GM12878 (cell line): ENCODE measurements around the gene ATL2. TPM values are rescaled to one million over a fixed set of nuclear protein-coding genes. Genes with fewer than 3 reads are reported as not detected.

ENCODE experiments used
- ATAC-seq: fragments of 200-7000 bp; cut with Tn5 transposase; 3 replicates; pipeline ENCODE4 v1.9.1; 2020; ENCODE audit warnings: mild to moderate bottlenecking, moderate library complexity
- BruUV-seq: library from RNA; stranded (reverse); fragments of 400-500 nt; replicated peaks from 2 replicates; lab custom pipeline; 2021; lab: Mats Ljungman, UMichigan
- CTCF ChIA-PET: fragments of 300-600 bp; sonication (Branson Sonifier 250); formaldehyde crosslinking; extraction: SDS; loops from one replicate; lab custom pipeline; 2021; ENCODE audit warnings: inconsistent platforms; lab: Yijun Ruan, JAX
- POLR2A ChIA-PET: fragments of 350-600 bp; formaldehyde crosslinking; extraction: SDS; loops from one replicate; lab custom pipeline; 2021; ENCODE audit warnings: inconsistent platforms; lab: Charles Lee
- RAD21 ChIA-PET: fragments of 300-600 bp; sonication (Branson Sonifier 250); formaldehyde crosslinking; loops from one replicate; lab custom pipeline; 2023; ENCODE audit warnings: antibody characterized with exemption; ENCODE audit not compliant: unreplicated experiment; lab: Charles Lee
- SMC1A ChIA-PET: fragments of 300-600 bp; sonication (Branson Sonifier 250); formaldehyde crosslinking; loops from one replicate; lab custom pipeline; 2023; ENCODE audit not compliant: unreplicated experiment, uncharacterized antibody; lab: Charles Lee
- DNase-seq: peaks from one replicate; pipeline ENCODE4 v3.0.0-alpha.2; 2011; ENCODE audit warnings: low read depth, low spot score
- FAIRE-seq: peaks from 3 replicates; lab custom pipeline; 2011; peaks lifted over from hg19 to GRCh38; lab: Jason Lieb, UNC
- H2AFZ ChIP-seq: 2 replicates; pipeline ENCODE4 v1.6.0; 2011; ENCODE audit warnings: low read depth, low read length, control low read depth; ENCODE audit not compliant: control insufficient read depth
- H3K27ac ChIP-seq: 2 replicates; pipeline ENCODE4 v1.5.1; 2011; ENCODE audit warnings: control low read depth; ENCODE audit not compliant: control insufficient read depth, insufficient read depth
- H3K27me3 ChIP-seq, 2 experiments: replicated peaks in 1 of 2; 2 replicates each; pipeline versions ENCODE4 v1.6.0 to v1.6.1; 2011; ENCODE audit warnings: low read length in 1 of 2; ENCODE audit not compliant: control insufficient read depth in 2 of 2, insufficient read depth in 2 of 2
- H3K36me3 ChIP-seq, 2 experiments: 2 replicates each; pipeline ENCODE4 v1.5.1; 2011; ENCODE audit warnings: low read length in 1 of 2; ENCODE audit not compliant: control insufficient read depth in 2 of 2, insufficient read depth in 2 of 2
- H3K4me1 ChIP-seq: 2 replicates; pipeline ENCODE4 v1.6.1; 2011; ENCODE audit warnings: mild to moderate bottlenecking, low read length, moderate library complexity, mixed read lengths; ENCODE audit not compliant: control insufficient read depth, insufficient read depth
- H3K4me2 ChIP-seq: 2 replicates; pipeline ENCODE4 v1.6.0; 2011; ENCODE audit warnings: control low read depth; ENCODE audit not compliant: control insufficient read depth, insufficient read depth
- H3K4me3 ChIP-seq: fragments of 200-600 bp; sonication (generic); 2 replicates; pipeline ENCODE4 v1.5.1; 2016
- H3K79me2 ChIP-seq: 2 replicates; pipeline ENCODE4 v1.6.0; 2011; ENCODE audit warnings: low read length; ENCODE audit not compliant: control insufficient read depth, insufficient read depth
- H3K9ac ChIP-seq: 2 replicates; pipeline ENCODE4 v1.8.0; 2011; ENCODE audit warnings: low read length, control low read depth, mixed read lengths; ENCODE audit not compliant: control insufficient read depth, insufficient read depth
- H3K9me3 ChIP-seq: replicated peaks from 3 replicates; pipeline ENCODE4 v1.5.1; 2011; ENCODE audit warnings: mild to moderate bottlenecking, low read length; ENCODE audit not compliant: control insufficient read depth, insufficient read depth
- H4K20me1 ChIP-seq: 2 replicates; pipeline ENCODE4 v1.6.0; 2011; ENCODE audit not compliant: control insufficient read depth, insufficient read depth
- BCL11A ChIP-seq: IDR thresholded peaks from 2 replicates; pipeline ENCODE4 v1.6.1; 2011; ENCODE audit warnings: low read depth, low read length
- BMI1 ChIP-seq: fragments of 450-650 bp; IDR thresholded peaks from 2 replicates; pipeline ENCODE4 v1.6.1; 2016; ENCODE audit warnings: mild to moderate bottlenecking, moderate library complexity, borderline replicate concordance
- CBX5 ChIP-seq: sonication (generic); IDR thresholded peaks from 2 replicates; pipeline ENCODE4 v1.6.1; 2016; ENCODE audit warnings: low read depth, moderate library complexity, mild to moderate bottlenecking, inconsistent platforms
- HCFC1 ChIP-seq: fragments of 150-350 bp; IDR thresholded peaks from 2 replicates; pipeline ENCODE4 v1.6.1; 2014; ENCODE audit warnings: low read length
- JUNB ChIP-seq: IDR thresholded peaks from 2 replicates; pipeline ENCODE4 v1.6.1; 2016; ENCODE audit warnings: antibody characterized with exemption, mild to moderate bottlenecking
- MEF2A ChIP-seq: IDR thresholded peaks from 2 replicates; pipeline ENCODE4 v1.6.1; 2011; ENCODE audit warnings: low read depth, mild to moderate bottlenecking, low read length, moderate library complexity; ENCODE audit not compliant: insufficient read depth
- NFYA ChIP-seq: IDR thresholded peaks from 2 replicates; pipeline ENCODE4 v1.6.1; 2011; ENCODE audit warnings: low read depth, mild to moderate bottlenecking, low read length, improper control_type of control experiment, borderline replicate concordance
- RUNX3 ChIP-seq: IDR thresholded peaks from 2 replicates; pipeline ENCODE4 v1.6.1; 2012; ENCODE audit warnings: low read length, inconsistent platforms
- SPI1 ChIP-seq: IDR thresholded peaks from 2 replicates; pipeline ENCODE4 v1.6.1; 2011; ENCODE audit warnings: low read depth, mild to moderate bottlenecking, low read length, moderate library complexity, borderline replicate concordance; ENCODE audit not compliant: insufficient read depth
- SREBF1 ChIP-seq: IDR thresholded peaks from 2 replicates; pipeline ENCODE4 v1.6.1; 2012; ENCODE audit warnings: mild to moderate bottlenecking, low read length
- SUPT20H ChIP-seq: IDR thresholded peaks from 2 replicates; pipeline ENCODE4 v1.6.1; 2011; ENCODE audit warnings: low read depth, mild to moderate bottlenecking, low read length, moderate library complexity, borderline replicate concordance; ENCODE audit not compliant: control insufficient read depth
- SUZ12 ChIP-seq: fragments of 200-600 bp; sonication (generic); IDR thresholded peaks from one replicate; pipeline ENCODE4 v1.6.1; 2018; ENCODE audit warnings: antibody characterized with exemption, mild to moderate bottlenecking; ENCODE audit not compliant: unreplicated experiment
- TARDBP ChIP-seq: IDR thresholded peaks from 2 replicates; pipeline ENCODE4 v1.6.1; 2016; ENCODE audit warnings: borderline replicate concordance
- ZNF274 ChIP-seq: IDR thresholded peaks from one replicate; pipeline ENCODE4 v1.8.0; 2011; ENCODE audit not compliant: insufficient read length, insufficient read depth
- ZNF622 ChIP-seq: fragments of 450-650 bp; IDR thresholded peaks from 2 replicates; pipeline ENCODE4 v1.6.1; 2017; ENCODE audit warnings: mild to moderate bottlenecking, inconsistent platforms
- WGBS: methylation state at CpG from one replicate; pipeline ENCODE4 v1.1.6; 2016; ENCODE audit warnings: low lambda C conversion rate; ENCODE audit not compliant: insufficient replicate concordance, insufficient coverage; ENCODE audit errors: missing lambda C conversion rate; 5-methylcytosine and 5-hydroxymethylcytosine counted together
- in situ Hi-C: fragments of 300-500 bp; cut with MboI; formaldehyde crosslinking; loops from 9 replicates; pipeline ENCODE4 v1.14.3; 2018; ENCODE audit warnings: mixed read lengths
- intact Hi-C: fragments of 100-400 bp; cut with micrococcal nuclease; formaldehyde crosslinking; loops from one replicate; pipeline ENCODE4 v1.14.2; 2022; ENCODE audit not compliant: unreplicated experiment
- polyA plus RNA-seq, 11 experiments: library from polyadenylated mRNA; depleted of rRNA in 4 of 11; unstranded in 6 of 11; stranded (reverse) in 5 of 11; fragments of >200 nt; fragmentation: Nextera tagmentation in 4 of 11; fragmentation: Illumina TruSeq in 1 of 11; extraction: Ambion mirVana in 4 of 11; extraction: Trizol in 1 of 11; gene quantifications; 1 replicate in 1 of 11; 2 replicates in 10 of 11; pipeline versions ENCODE4 v1.2.1 to v1.2.3, GENCODE V29; 2011 to 2016; ENCODE audit warnings: inconsistent platforms in 2 of 11, missing spikeins in 2 of 11, low read depth in 1 of 11
- total RNA-seq, 4 experiments: library from RNA; depleted of rRNA in 3 of 4; stranded (reverse); fragments of >200 nt in 3 of 4; fragmentation: Illumina TruSeq in 1 of 4; extraction: Trizol in 1 of 4; gene quantifications; 2 replicates each; pipeline versions ENCODE4 v1.2.1 to v1.2.3, GENCODE V29; 2013 to 2021
- TF ChIP-seq, protein P1 (sequence below): IDR thresholded peaks from 2 replicates; pipeline ENCODE4 v1.6.1; 2011; ENCODE audit warnings: low read depth, low read length, improper control_type of control experiment, borderline replicate concordance

Gene ATL2
- total and polyA plus RNA-seq, 10 of the 15 experiments (the other 5 are each of a cell fraction or from before 2014, with no cell fraction given): 8.6 to 51.5 (median 41.8) TPM

DNA sequence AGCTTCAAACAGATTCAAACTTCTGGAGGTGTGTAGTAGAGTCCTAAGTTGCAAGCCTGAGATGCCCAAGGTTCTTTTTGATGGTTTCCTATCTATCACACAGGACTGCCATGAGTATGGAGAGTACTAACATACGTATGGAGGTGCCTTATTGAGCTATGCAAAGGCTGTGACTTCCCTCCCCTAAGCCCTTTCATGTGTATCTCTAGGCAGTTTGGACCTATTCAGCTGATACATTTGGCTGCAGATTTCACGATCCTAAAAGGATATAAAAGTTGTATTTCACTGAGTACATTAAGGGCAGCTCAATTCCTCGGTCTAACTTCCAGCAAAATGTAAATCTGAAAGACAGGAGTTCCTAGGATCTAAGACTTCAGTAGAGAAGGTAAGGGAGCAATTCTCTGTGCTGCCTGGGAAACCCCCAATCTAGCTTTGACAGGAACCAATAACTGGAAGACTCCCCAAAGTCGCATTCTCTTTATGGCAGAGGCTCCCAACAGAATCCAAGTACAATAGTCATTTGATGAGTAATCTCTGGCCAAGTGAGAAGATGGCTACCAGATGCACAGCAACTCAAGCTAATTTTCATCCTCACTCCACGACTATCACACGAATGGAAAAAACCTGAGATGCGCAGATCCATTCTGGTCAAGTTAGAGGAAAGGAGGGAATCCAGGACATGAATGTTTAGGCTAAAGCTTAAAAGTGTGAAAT is 83.8 kb downstream of the ATL2 start:
- 94% methylated on average over 7 of the region's 7 CpGs for WGBS
- ChIA-PET RAD21 (interaction anchor here (1.3 to 1.5 kb wide), 2 partner anchors 22 to 215 kb away, joined by 3 to 7 read pairs; no protein-coding TSS in a partner anchor), POLR2A (interaction anchor here (0.6 to 0.7 kb wide), 2 partner anchors 488 to 1052 kb away, joined by 3 to 6 read pairs; no protein-coding TSS in a partner anchor), SMC1A (interaction anchor here (1.2 to 3.0 kb wide), 2 partner anchors 19 to 23 kb away, joined by 4 to 10 read pairs; no protein-coding TSS in a partner anchor), CTCF (interaction anchor here (1.0 to 1.6 kb wide), 3 partner anchors 19 to 451 kb away, joined by 3 to 11 read pairs (median 6); no protein-coding TSS in a partner anchor)
- H3K4me3 ChIP-seq: no peak overlapping the region
- H3K79me2 ChIP-seq: no peaks in the 10 kb centered on the region
- no peak for ATAC-seq
- peaks cover 3 to 11% of the 10 kb centered on the region in 2 experiments for H3K36me3 ChIP-seq
- H3K4me2 ChIP-seq: no peak overlapping the region
- no peak overlapping the region for H3K27ac ChIP-seq
- in situ Hi-C loops: no loop called here
- no peaks in the 10 kb centered on the region for H3K4me1 ChIP-seq
- DNase-seq: no peak
- H3K27me3 ChIP-seq: no peaks in the 10 kb centered on the region
- no peak overlapping the region for H2AFZ ChIP-seq
- no peaks in the 10 kb centered on the region for H4K20me1 ChIP-seq
- no peak for TF ChIP-seq MEF2A
- no peak for FAIRE-seq
- no peak overlapping the region for H3K9ac ChIP-seq
- BruUV-seq: no TSS peak
- no peaks in the 10 kb centered on the region for H3K9me3 ChIP-seq
- intact Hi-C loops: no loop called here

GRCh38 chr2:38290332-38290731 is 86.7 kb downstream of the ATL2 start:
- CTCF ChIA-PET: interaction anchor here (1.5 kb wide), 1 partner anchor 26 kb away, joined by 5 read pairs; no protein-coding TSS in a partner anchor
- DNase-seq (no peak), FAIRE-seq (no peak), ATAC-seq (no peak)
- 57% methylated on average over 4 of the region's 4 CpGs for WGBS
- in situ Hi-C loops (no loop called here), intact Hi-C loops (no loop called here)
- Histone ChIP-seq H3K27ac (no peak overlapping the region), H3K79me2 (no peaks in the 10 kb centered on the region), H4K20me1 (no peaks in the 10 kb centered on the region), H3K36me3 (no peaks in the 10 kb centered on the region; a peak in 1 of 4 replicates), H3K9me3 (no peaks in the 10 kb centered on the region), H2AFZ (no peak overlapping the region), H3K27me3 (no peaks in the 10 kb centered on the region), H3K4me1 (no peaks in the 10 kb centered on the region), H3K9ac (no peak overlapping the region), H3K4me3 (no peak overlapping the region), H3K4me2 (no peak overlapping the region)
- SMC1A ChIA-PET: interaction anchor here (1.4 kb wide), 1 partner anchor 218 kb away, joined by 7 read pairs; no protein-coding TSS in a partner anchor
- POLR2A ChIA-PET: no interaction called here
- RAD21 ChIA-PET: no interaction called here
- no TSS peak for BruUV-seq
- TF ChIP-seq CBX5: no peak
- TF ChIP-seq, protein P1, sequence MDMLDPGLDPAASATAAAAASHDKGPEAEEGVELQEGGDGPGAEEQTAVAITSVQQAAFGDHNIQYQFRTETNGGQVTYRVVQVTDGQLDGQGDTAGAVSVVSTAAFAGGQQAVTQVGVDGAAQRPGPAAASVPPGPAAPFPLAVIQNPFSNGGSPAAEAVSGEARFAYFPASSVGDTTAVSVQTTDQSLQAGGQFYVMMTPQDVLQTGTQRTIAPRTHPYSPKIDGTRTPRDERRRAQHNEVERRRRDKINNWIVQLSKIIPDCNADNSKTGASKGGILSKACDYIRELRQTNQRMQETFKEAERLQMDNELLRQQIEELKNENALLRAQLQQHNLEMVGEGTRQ: no peak
- TF ChIP-seq ZNF622: no peak
- TF ChIP-seq BMI1: no peak
- no peak for TF ChIP-seq SUZ12
- no peak for TF ChIP-seq SREBF1
- TF ChIP-seq BCL11A: no peak
- TF ChIP-seq SUPT20H: no peak
- TF ChIP-seq RUNX3: no peak
- no peak for TF ChIP-seq ZNF274
- no peak for TF ChIP-seq TARDBP
- TF ChIP-seq HCFC1: no peak
- no peak for TF ChIP-seq NFYA
- TF ChIP-seq JUNB: no peak
- no peak for TF ChIP-seq SPI1
